ENCODE data around the gene CALN1.

The CALN1 gene

DNA sequence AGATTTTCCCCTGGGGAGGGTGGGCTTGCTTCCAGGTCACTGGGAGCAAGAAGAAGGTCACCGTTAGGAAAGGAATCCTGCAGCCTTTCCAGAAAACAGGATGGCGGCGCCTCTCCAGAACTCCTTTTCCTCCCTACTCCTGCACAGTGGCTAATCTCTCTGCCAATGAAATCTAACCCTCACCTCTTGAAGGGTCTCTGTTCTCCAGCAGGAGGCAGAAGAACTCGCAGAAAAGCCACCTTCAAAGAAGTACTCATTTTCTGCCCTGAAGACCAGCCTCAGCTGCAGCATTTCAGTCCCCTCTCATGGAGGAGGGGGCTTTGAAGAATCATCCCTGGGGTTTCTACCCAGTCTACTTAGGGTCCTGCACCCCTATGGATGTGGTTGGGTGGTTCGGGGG lies 626.9 kb downstream of the CALN1 start:
- DNase-seq (ENCODE audit: low spot score): no peak

DNA sequence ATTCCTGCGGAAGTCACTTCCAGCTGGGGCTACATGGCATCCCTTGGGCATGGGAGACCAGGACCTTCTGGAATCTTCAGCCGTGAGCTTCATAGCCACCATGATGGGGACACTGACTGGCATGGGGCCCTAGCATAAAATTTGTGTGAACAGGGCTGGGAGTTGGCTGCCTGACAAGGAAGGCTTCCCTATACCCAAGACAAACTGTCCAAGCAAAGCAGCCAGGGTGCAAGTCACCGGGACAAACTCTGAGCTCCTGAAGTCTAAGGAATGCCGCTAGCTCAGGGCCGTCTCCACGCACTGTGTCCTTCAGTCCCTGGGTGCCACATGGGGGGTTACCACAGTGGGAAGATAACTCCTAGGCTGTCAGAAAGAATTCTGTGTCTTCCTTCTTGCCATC lies 627.4 kb downstream of the CALN1 start:
- no peak for DNase-seq (ENCODE audit: low spot score)

DNA sequence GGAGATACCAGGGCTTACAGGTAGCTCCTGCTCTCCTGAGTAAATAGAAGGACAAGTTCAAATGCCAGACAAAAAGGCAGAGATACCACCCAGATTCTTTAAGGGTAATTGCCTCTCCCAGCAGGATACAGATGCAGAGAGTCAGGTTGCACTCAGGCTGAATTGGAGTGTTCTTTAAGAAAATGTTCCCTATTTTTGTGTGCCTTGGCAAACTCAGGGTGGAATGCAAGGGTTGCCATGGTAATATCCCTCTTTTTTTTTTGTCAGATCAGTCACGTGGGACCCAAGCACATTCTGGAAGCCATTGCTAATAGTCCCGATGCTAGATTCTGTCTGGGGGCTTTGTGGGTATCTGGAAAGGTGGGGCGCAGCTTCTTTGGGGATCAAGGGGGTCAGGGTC lies 628.0 kb downstream of the CALN1 start:
- no peak for DNase-seq (ENCODE audit: low spot score)

DNA sequence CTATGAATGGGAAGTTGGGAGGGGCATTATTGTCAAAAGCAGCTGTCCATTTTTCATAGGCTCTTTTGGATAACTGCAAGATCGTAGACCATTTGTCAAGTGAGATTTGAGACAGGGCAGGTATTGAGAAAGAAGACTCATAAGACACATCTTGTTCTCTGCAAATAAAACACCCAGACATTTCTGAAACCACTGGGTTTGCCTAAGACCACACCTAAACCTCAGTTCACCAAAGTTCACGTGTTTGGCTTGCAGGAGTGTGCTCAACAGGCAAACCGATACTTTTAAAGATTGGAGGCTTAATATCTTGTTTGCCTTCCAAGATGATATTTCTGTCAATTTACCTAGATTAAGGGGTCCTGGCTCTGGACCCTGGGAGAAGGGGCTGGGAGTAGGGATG lies 628.4 kb downstream of the CALN1 start:
- no peak for DNase-seq (ENCODE audit: low spot score)

DNA sequence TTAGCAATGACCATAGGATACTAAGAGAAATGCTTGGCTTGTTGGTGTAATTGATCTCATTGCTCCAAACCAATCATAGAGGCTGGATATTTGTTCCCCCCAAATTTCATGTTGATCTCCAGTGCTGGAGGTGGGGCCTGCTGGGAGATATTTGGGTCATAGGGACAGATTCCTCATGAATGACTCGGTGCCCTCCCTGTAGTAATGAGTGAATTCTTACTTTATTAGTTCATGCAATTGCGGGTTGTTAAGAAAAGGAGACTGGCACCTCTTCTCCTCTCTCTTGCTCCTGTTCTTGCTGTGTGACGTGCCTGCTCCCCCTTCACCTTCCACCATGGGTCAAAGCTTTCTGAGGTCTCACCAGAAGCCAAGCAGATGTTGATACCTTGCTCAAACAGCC lies 630.1 kb downstream of the CALN1 start:
- DNase-seq (ENCODE audit: low spot score): no peak

DNA sequence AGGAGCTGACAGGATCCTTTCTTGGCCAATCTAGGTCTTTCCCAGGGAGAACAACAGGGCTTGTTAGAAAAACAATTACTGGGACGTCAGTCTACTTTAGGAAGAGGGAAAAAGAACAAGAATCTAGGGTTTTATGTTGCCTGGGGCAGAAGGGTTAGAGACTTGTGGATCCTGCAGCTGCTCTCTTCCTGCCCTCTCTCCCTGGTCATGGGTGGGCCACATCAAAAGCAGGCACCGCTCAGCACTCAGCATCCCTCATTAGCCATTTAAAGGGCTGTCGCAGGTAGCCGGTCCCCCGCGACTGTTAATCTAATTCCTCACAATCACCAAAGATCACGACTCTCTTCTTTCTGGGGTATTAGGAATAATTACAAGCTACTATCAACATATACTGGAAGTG lies 631.9 kb downstream of the CALN1 start:
- DNase-seq (ENCODE audit: low spot score): no peak

DNA sequence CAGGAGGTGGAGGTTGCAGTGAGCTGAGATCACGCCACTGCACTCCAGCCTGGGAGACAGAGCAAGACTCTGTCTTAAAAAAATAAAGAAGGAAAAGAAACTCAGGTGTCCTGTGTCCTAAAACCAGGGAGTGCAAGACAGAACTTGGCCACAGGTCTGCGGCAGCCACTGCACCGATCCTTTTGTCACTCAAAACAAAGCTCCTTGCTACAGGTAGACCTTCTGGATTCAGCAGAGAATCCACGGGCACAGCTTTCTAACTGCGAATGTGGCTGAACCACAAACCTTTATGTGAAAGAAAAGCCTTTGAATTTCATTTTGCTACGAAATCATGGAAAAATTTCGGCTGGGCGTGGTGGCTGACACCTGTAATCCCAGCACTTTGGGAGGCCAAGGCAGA lies 634.9 kb downstream of the CALN1 start:
- no peak for DNase-seq (ENCODE audit: low spot score)

DNA sequence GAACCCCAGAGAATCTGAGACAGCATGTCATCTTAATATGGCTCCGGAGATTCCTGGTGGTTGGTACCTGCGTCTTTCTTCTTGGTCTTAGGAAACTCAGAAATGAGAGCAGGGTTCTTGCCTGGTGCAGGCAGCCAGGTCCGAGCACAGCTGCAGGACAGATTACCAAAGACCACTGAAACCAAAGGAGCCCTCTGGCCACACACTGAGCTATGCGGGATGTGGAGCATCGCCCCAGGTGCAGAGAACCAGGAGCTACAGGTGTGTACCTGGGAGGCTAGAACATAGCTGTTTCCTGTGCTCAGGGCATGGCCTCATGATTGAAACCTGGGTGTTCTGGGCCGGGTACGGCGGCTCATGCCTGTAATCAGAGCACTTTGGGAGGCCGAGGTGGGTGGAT lies 635.4 kb downstream of the CALN1 start:
- DNase-seq (ENCODE audit: low spot score): no peak

DNA sequence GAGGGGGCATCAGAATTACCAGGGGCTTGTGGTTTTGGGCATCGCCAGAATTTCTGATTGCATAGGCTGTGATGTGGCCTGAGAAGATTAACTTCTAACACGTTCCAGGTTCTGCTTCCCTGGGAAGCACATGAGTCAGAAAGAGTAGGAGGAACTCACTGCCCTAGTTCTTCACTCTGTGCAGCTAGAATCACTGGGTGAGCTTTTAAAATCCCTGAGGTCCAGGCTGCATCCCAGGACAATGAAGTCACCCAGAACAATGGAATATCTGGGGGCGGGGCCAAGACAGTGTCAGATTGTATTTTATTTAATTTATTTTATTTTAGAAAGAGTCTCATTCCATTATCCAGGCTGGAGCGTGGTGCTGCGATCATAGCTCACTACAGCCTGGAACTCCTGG lies 636.5 kb downstream of the CALN1 start:
- DNase-seq (ENCODE audit: low spot score): no peak

DNA sequence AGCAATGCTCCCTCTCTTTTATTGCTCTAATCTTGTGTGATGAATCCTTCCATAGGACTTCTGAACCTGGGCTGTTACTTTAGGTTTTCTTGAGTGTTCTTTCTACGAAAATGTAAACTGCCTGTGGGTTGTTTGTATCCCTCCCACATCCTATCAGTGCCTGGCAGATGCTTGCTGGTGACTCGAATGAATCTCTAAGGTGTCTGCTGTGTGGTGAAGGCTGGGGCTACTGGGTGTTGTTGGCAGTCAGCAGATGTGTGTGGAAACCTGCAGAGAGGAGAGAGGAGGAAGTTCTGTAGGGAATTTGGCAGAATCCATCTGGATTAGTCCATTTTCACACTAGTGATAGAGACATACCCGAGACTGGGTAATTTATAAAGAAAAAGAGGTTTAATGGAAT lies 639.4 kb downstream of the CALN1 start:
- DNase-seq (ENCODE audit: low spot score): no peak

DNA sequence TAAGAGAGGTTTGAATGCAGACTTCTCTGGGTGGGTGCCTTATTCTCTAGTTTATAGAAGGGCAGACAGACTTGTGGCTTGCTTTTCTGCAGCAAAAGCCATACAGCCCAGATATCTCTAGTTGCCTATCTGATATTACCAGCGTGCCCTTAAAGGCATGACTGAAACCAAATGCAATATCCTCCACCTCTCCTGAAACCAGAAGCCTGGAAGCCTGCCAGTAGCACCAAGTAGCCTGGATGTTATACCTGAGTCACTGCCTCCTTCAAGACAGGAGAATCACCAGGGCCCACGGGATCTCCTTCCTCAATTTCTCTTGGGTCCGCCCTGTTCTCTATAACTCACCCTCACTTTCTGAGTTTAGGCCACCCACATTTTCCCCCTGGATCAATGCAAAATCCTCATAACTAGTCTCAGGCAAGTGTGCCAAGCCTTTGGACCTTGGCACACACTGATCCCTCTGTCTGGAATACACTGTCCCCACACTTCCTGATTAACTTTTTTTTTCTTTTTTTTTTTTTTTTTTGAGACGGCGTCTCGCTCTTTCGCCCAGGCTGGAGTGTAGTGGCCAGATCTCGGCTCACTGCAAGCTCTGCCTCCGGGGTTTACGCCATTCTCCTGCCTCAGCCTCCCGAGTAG lies 641.8 kb downstream of the CALN1 start:
- no peak for DNase-seq (ENCODE audit: low spot score)

DNA sequence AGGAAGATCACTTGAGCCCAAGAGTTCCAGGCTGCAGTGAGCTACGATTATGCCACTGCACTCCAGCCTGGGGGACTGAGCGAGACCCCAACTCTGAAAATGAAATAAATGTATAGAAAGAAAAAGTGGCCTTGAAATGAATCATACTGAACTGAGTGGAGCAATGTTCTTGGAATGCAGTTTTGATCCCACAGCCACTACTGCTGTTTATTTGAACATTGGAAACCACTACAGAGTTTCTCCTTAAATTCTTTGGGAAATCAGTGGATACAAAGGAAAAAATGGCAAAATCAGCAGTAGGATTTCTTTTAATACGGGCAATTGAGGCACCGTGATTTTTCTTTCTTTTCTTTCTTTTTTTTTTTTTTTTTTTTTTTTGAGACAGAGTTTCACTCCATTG lies 642.8 kb downstream of the CALN1 start:
- DNase-seq (ENCODE audit: low spot score): no peak

DNA sequence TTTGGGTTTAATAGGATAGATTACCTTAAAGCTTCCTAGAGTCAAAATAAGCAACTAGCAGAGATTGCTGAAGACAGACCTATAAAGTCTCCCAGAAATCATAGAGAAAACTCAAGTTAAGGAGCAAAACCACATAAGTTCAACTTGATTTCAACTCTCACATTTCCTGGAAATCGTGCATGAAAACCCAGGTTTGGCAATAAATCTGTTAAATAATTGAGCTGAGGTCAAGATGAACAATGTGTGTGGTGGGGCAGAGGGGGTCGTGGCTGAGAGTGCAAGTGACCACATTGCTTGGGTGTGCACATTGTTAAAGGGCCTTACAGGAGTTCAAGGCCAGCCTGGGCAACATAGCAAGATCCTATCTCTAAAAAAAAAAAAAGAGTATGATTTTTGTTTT lies 643.7 kb downstream of the CALN1 start:
- DNase-seq (ENCODE audit: low spot score): no peak

DNA sequence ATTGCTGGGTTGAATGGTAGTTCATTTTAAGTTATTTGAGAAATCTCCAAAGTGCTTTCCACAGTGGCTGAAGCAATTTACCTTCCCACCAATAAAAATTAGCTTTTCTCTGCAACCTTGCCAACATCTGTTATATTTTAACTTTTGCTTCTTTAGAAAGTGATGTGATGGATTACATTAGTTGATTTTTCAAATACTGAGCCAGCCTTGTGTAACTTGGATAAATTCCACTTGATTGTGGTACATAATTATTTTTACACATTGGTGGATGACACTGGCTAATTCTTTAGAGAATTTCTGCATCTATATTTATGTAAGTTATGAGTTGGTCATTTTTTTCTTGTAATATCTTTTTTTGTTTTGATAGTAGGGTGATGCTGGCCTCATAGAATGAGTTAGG lies 646.1 kb downstream of the CALN1 start:
- no peak for DNase-seq (ENCODE audit: low spot score)

DNA sequence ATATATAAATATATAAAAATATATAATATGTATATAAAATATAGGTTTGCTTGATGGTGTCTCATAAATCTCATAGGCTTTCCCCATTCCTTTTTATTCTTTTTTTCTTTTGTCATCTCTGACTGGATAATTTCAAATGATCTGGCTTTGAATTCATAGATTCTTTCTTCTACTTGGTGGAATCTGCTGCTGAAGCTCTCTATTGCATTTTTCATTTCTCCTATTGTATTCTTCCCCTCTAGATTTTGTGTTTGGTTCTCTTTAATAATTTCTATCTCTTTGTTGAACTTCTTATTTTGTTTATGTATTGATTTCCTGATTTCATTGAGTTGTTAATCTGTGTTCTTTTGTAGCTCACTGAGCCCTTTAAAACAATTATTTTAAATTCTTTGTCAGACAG lies 650.8 kb downstream of the CALN1 start:
- DNase-seq (ENCODE audit: low spot score): no peak

DNA sequence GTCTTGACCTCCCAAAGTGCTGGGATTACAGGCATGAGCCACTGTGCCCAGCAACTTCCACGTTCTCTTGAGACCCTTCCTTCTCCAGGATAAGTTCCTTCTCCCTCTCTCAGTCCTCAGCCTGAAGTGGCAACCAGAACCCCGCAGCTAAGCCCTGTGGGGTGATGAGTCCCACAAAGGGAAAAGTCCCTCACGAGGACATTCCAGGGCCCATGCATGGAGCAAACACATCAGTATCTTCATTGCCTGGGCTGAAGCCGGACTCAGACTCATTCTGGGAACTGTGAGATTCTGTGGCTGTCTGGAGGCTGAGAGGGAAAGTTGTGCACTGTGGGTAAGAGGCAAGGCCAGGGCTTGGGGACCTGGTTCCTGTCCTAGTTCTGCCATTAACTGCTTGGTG lies 657.3 kb downstream of the CALN1 start:
- no peak for DNase-seq (ENCODE audit: low spot score)

DNA sequence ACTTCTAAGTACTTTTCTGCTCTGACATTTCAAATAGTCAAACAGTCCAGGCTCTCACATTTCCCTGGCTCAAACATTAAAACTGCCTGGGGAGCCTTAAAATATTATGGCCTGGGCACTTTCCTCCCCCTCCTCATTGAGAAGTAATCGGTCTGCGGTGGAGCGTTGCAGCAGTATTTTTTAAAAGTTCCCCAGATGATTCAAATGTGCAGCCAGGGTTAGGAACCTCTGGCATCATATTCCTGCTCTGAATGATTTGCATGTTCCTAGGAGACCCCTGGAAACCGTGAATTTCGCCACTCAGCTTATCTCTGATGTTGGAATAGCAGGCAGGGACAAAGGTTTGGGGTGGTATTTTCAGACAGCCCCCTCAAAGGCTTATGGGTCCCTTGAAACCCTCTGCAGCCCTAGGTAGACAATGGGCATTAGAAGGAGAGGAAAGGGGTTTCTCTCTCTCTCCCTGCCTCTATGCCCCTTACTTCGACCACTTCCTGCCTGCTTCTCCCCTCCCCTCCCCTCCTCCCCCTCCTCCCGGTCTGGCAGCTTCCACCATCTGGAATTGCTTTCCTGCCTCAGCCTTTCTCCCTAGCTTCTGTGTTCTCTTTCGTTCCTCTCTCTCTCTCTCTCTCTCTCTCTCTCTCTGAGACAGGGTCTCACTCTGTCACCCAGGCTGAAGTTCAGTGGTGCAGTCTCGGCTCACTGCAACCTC lies 658.0 kb downstream of the CALN1 start:
- DNase-seq (ENCODE audit: low spot score): no peak

DNA sequence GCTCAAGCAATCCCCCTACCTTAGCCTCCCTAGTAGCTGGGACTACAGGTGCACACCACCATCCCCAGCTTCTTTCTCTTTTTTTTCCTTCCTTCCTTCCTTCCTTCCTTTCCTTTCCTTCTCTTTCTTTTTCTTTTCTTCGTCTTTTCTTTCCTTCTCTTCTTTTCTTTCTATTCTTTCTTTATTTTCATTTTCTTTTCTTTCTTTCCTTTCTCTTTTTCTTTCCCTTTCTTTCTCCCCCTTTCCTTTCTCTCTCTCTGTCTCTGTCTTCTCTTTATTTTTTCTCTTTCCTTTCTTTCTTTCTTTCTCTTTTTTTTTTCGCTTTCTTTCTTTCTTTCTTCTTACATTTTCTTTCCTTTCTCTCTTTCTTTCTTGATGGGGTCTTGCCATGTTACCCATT lies 658.9 kb downstream of the CALN1 start:
- DNase-seq (ENCODE audit: low spot score): no peak

DNA sequence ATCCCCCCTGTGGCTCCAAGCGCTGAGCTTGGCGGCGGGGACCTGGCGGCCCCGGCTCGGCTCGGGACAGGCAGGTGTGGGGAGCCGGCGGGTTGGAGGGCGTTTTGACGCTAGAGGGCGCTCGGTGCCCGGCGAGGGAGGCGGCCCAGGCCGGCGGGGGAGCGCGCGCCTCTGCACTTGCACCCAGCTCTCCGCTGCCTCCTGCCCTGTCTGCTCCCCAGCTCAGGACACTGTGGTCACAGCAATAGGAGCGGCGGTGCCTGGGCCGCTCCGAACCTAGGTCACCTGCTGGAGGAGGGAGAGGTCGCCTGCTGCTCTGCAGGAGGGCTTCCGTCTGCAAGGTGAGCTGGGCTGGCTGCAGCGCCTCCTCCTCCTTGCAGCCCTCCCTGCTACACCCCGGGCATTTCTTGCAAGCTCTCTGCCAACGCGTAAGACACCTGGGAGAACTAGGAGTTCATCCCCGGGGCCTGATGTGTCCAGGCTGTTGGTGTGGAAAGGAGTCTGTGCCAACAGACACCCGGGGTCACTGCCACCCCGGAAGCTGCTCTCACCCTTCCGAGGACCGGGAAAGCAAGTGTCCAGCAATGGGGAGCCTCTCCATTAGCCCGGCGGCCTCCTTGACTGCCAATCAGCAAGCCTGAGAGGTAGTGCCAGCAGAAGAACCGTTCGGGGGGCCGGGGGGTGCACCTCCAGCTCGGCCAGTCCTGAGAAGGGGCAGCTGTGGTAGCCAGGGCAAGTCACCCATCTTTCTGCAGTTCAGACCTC lies 659.8 kb downstream of the CALN1 start:
- no peak for DNase-seq (ENCODE audit: low spot score)

DNA sequence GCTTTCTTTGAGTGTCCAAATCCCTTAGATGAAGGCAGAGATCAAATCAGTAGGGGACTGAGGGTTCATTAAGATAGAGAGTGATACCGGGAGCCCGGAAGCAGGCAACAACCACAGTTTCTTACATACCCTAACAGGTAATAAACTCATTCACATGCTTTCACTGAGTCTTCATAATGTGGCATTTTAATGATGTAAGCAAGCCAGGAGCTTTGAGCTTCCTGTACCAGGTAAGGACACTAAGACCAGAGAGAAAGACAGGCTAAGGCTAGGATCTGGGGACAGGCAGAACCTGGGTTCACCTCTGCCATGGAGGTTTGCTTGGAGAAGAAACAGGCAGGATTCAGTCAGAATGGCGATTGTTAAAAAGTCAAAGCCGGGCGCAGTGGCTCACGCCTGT lies 661.8 kb downstream of the CALN1 start:
- no peak for DNase-seq (ENCODE audit: low spot score)

DNA sequence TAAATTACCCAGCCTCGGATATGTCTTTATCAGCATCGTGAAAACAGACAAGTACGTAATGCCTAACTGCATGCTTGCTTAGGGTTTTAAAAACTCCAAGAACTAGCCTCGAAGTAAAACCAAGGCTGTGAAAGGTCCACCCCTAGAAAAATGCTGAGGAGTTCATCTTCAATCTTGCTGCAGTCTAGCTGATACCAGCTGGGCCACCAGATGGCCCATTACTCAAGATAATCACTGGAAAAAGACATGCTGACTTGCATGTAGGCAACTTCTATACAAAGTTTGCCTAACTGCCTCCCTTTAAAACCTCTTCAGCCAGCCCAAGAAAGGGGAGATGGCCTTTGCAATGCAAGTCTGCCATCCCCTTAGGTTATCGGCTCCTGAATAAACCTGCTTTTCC lies 666.1 kb downstream of the CALN1 start:
- no peak for DNase-seq (ENCODE audit: low spot score)

DNA sequence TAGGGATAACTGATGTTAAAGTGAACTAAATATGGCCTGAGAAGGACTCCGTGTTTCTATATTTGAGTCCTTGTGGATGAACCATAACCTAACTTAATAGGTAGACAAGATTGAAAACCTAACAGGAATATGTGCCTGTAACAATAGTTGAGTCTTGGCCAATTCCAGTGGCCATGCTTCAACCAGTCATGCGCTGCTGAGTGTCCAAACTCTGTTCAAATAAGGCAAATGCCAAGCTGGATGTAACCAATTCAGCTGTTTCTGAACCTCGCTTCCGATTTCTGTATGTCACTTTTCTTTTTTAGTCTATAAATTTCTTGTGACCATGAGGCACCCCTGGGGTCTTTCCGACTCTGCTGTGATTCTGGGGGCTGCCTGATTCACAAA lies 672.0 kb downstream of the CALN1 start:
- DNase-seq (ENCODE audit: low spot score): no peak

DNA sequence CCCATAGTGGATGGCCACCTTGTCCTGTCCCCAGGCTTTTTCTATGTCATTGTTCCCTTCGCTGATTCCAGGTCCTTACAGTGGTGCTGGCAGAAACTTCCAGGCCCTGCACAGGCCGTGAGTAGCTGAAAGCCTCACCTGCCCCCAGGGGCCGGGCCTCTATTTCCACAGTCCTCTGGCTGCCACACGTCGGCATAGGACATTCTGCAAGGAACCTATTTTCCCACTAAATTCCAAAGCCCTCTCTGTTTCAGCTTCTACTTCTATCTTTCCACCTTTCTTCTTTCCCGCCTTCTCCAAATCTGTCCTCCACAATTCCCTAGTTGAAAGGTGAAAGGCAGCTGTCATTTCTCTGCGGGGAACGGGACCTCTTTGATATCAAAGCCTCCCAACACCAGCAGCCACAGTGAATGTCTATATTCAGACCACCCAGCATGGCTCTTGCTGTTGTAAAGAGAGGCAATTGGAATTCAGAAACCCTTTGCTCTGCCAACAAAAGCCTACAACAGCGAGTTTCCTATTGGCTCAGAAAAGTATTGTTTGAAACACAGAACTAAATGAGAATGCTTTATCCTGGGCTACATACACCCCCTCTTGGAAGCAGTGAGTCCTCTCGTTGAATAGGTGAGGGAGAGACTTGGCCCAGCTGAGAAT lies 672.5 kb downstream of the CALN1 start:
- DNase-seq (ENCODE audit: low spot score): no peak

All from RKO (cell line).